ENCODE measurements around the gene GSE1.

Gene GSE1

GRCh38 chr16:85675251-85675874, 62.2 kb downstream of the GSE1 start:
- Histone ChIP-seq H3K4ac (ENCODE audit: low read depth in 1 of 2, low read length in 2 of 2) (no peak overlapping the region), H2BK12ac (ENCODE audit: low read length in 2 of 2) (no peak overlapping the region), H3K4me2 (ENCODE audit: low read length, poor library complexity, severe bottlenecking) (no peak overlapping the region), H3K27ac (ENCODE audit: low read length, poor library complexity, severe bottlenecking) (no peak overlapping the region), H3K36me3 (ENCODE audit: control insufficient read depth in 1 of 2, insufficient read depth in 2 of 2, low read depth in 1 of 2, low read length in 2 of 2) (peaks cover 49 to 92% of the 10 kb centered on the region in 2 experiments), H4K91ac (ENCODE audit: low read length) (no peak overlapping the region), H3K4me3 (ENCODE audit: insufficient read depth in 1 of 2, low read depth in 1 of 2, low read length in 2 of 2) (no peak overlapping the region), H2BK15ac (ENCODE audit: low read depth, poor library complexity, severe bottlenecking) (no peak overlapping the region), H2AFZ (ENCODE audit: low read depth, low read length) (no peak overlapping the region), H3K23ac (ENCODE audit: low read length in 2 of 2) (no peak overlapping the region), H3K9ac (ENCODE audit: low read length) (no peak overlapping the region), H4K8ac (ENCODE audit: low read length) (no peak overlapping the region), H3K79me1 (replicated peaks; ENCODE audit: low read length, poor library complexity, severe bottlenecking) (peaks cover 8% of the 10 kb centered on the region), H3K9me3 (ENCODE audit: control insufficient read depth, low read length) (no peaks in the 10 kb centered on the region), H3K14ac (ENCODE audit: low read length in 2 of 2) (no peak overlapping the region), H2BK120ac (ENCODE audit: low read depth, low read length) (no peak overlapping the region), H2AK5ac (ENCODE audit: low read length, severe bottlenecking) (no peak overlapping the region), H2BK5ac (ENCODE audit: low read depth, low read length, poor library complexity, severe bottlenecking) (no peak overlapping the region), H3K18ac (ENCODE audit: low read depth in 1 of 2, low read length in 2 of 2) (no peak overlapping the region), H3K4me1 (ENCODE audit: control insufficient read depth, insufficient read depth, low read depth, low read length) (peaks cover 3% of the 10 kb centered on the region), H3K27me3 (ENCODE audit: control insufficient read depth in 1 of 2, insufficient read depth in 1 of 2, low read length in 2 of 2) (no peaks in the 10 kb centered on the region)
- 81% methylated on average over 4 of the region's 4 CpGs for WGBS
- peak; percentile 48 for DNase-seq

DNA sequence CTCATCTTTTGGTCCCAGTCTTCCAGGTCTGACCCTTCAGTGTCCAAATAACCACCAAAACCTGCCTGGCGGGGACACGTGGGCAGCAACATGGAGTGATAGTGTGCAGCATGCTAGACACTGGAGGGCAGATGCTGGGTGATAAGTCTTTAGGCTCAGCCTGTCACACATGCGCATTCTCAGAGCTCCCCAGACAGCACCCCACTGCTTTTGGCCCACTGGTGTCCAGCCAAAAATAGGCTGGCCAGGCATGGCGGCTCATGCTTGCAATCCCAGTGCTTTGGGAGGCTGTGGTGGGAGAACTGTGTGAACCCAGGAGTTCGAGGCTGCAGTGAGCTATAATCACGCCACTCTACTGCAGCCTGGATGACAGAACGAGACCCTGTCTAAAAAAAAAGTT, 63.3 kb downstream of the GSE1 start:
- no peak overlapping the region for H3K27ac ChIP-seq (ENCODE audit: low read length, poor library complexity, severe bottlenecking)
- no peak overlapping the region for H2BK15ac ChIP-seq (ENCODE audit: low read depth, poor library complexity, severe bottlenecking)
- no peak for DNase-seq
- H2BK120ac ChIP-seq (ENCODE audit: low read depth, low read length): no peak overlapping the region
- peaks cover 3% of the 10 kb centered on the region for H3K4me1 ChIP-seq (ENCODE audit: control insufficient read depth, insufficient read depth, low read depth, low read length)
- H4K8ac ChIP-seq (ENCODE audit: low read length): no peak overlapping the region
- no peak overlapping the region for H2AK5ac ChIP-seq (ENCODE audit: low read length, severe bottlenecking)
- no peak overlapping the region for H3K4me3 ChIP-seq (ENCODE audit: insufficient read depth in 1 of 2, low read depth in 1 of 2, low read length in 2 of 2)
- H3K36me3 ChIP-seq (ENCODE audit: control insufficient read depth in 1 of 2, insufficient read depth in 2 of 2, low read depth in 1 of 2, low read length in 2 of 2): peaks cover 48 to 94% of the 10 kb centered on the region in 2 experiments
- H3K18ac ChIP-seq (ENCODE audit: low read depth in 1 of 2, low read length in 2 of 2): no peak overlapping the region
- no peak overlapping the region for H3K4ac ChIP-seq (ENCODE audit: low read depth in 1 of 2, low read length in 2 of 2)
- no peak overlapping the region for H4K91ac ChIP-seq (ENCODE audit: low read length)
- no peaks in the 10 kb centered on the region for H3K9me3 ChIP-seq (ENCODE audit: control insufficient read depth, low read length)
- no peak overlapping the region for H2BK5ac ChIP-seq (ENCODE audit: low read depth, low read length, poor library complexity, severe bottlenecking)
- H3K14ac ChIP-seq (ENCODE audit: low read length in 2 of 2): no peak overlapping the region
- 95% methylated on average over 7 of the region's 7 CpGs for WGBS
- H3K79me1 ChIP-seq (replicated peaks; ENCODE audit: low read length, poor library complexity, severe bottlenecking): peaks cover 6% of the 10 kb centered on the region
- H3K23ac ChIP-seq (ENCODE audit: low read length in 2 of 2): no peak overlapping the region
- H3K4me2 ChIP-seq (ENCODE audit: low read length, poor library complexity, severe bottlenecking): no peak overlapping the region
- no peak overlapping the region for H2BK12ac ChIP-seq (ENCODE audit: low read length in 2 of 2)
- no peaks in the 10 kb centered on the region for H3K27me3 ChIP-seq (ENCODE audit: control insufficient read depth in 1 of 2, insufficient read depth in 1 of 2, low read length in 2 of 2)
- no peak overlapping the region for H3K9ac ChIP-seq (ENCODE audit: low read length)
- H2AFZ ChIP-seq (ENCODE audit: low read depth, low read length): no peak overlapping the region

DNA sequence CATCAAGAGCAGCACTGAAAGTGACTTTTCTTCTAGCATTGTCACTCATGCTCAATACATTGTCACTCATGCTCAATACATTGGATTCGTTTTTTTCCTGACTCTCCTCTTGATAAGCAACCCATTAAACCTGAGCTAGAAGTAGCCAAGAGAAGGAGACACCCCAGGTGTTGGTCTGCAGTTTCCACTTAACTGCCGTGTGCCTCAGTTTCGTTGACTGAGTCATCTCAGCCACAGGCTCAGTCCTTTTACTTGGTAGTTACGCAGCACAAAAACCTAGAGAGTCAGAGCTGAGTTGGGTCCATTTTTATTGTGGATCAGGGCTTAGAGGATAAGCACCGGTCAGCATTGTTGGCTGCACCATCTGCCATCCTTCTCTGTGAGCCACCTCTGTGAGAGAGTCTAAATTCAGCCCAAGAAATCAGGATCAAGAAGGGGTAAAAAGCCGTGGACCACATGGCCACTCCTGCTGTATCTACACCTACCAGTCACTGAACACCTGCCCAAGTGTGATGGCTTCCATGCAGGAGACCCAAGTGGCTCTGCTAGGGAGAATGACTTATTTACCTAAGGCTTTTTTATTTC, 64.4 kb downstream of the GSE1 start:
- no peak overlapping the region for H2BK15ac ChIP-seq (ENCODE audit: low read depth, poor library complexity, severe bottlenecking)
- H4K91ac ChIP-seq (ENCODE audit: low read length): no peak overlapping the region
- no peak overlapping the region for H3K9ac ChIP-seq (ENCODE audit: low read length)
- no peak overlapping the region for H3K23ac ChIP-seq (ENCODE audit: low read length in 2 of 2)
- no peaks in the 10 kb centered on the region for H3K9me3 ChIP-seq (ENCODE audit: control insufficient read depth, low read length)
- H3K4me3 ChIP-seq (ENCODE audit: insufficient read depth in 1 of 2, low read depth in 1 of 2, low read length in 2 of 2): no peak overlapping the region
- H3K4ac ChIP-seq (ENCODE audit: low read depth in 1 of 2, low read length in 2 of 2): no peak overlapping the region
- no peak overlapping the region for H2AK5ac ChIP-seq (ENCODE audit: low read length, severe bottlenecking)
- H3K27ac ChIP-seq (ENCODE audit: low read length, poor library complexity, severe bottlenecking): no peak overlapping the region
- H2BK5ac ChIP-seq (ENCODE audit: low read depth, low read length, poor library complexity, severe bottlenecking): no peak overlapping the region
- H3K18ac ChIP-seq (ENCODE audit: low read depth in 1 of 2, low read length in 2 of 2): no peak overlapping the region
- no peak overlapping the region for H2BK120ac ChIP-seq (ENCODE audit: low read depth, low read length)
- DNase-seq: no peak
- H2BK12ac ChIP-seq (ENCODE audit: low read length in 2 of 2): no peak overlapping the region
- peaks cover 6% of the 10 kb centered on the region for H3K79me1 ChIP-seq (replicated peaks; ENCODE audit: low read length, poor library complexity, severe bottlenecking)
- no peak overlapping the region for H3K4me2 ChIP-seq (ENCODE audit: low read length, poor library complexity, severe bottlenecking)
- no peak overlapping the region for H2AFZ ChIP-seq (ENCODE audit: low read depth, low read length)
- no peaks in the 10 kb centered on the region for H3K27me3 ChIP-seq (ENCODE audit: control insufficient read depth in 1 of 2, insufficient read depth in 1 of 2, low read length in 2 of 2)
- peaks cover 3% of the 10 kb centered on the region for H3K4me1 ChIP-seq (ENCODE audit: control insufficient read depth, insufficient read depth, low read depth, low read length)
- 89% methylated on average over 6 of the region's 6 CpGs for WGBS
- peaks cover 38 to 83% of the 10 kb centered on the region in 2 experiments for H3K36me3 ChIP-seq (ENCODE audit: control insufficient read depth in 1 of 2, insufficient read depth in 2 of 2, low read depth in 1 of 2, low read length in 2 of 2)
- H3K14ac ChIP-seq (ENCODE audit: low read length in 2 of 2): no peak overlapping the region
- no peak overlapping the region for H4K8ac ChIP-seq (ENCODE audit: low read length)

GRCh38 chr16:85678016-85678415, 64.9 kb downstream of the GSE1 start:
- H2BK5ac ChIP-seq (ENCODE audit: low read depth, low read length, poor library complexity, severe bottlenecking): no peak overlapping the region
- H3K4ac ChIP-seq (ENCODE audit: low read depth in 1 of 2, low read length in 2 of 2): no peak overlapping the region
- no peak overlapping the region for H3K9ac ChIP-seq (ENCODE audit: low read length)
- H3K18ac ChIP-seq (ENCODE audit: low read depth in 1 of 2, low read length in 2 of 2): no peak overlapping the region
- no peak overlapping the region for H3K14ac ChIP-seq (ENCODE audit: low read length in 2 of 2)
- no peak overlapping the region for H4K91ac ChIP-seq (ENCODE audit: low read length)
- peaks cover 3% of the 10 kb centered on the region for H3K4me1 ChIP-seq (ENCODE audit: control insufficient read depth, insufficient read depth, low read depth, low read length)
- no peak overlapping the region for H3K23ac ChIP-seq (ENCODE audit: low read length in 2 of 2)
- H3K79me1 ChIP-seq (replicated peaks; ENCODE audit: low read length, poor library complexity, severe bottlenecking): peaks cover 9% of the 10 kb centered on the region
- H3K4me3 ChIP-seq (ENCODE audit: insufficient read depth in 1 of 2, low read depth in 1 of 2, low read length in 2 of 2): no peak overlapping the region
- no peak overlapping the region for H2BK12ac ChIP-seq (ENCODE audit: low read length in 2 of 2)
- no peak overlapping the region for H2BK120ac ChIP-seq (ENCODE audit: low read depth, low read length)
- H3K4me2 ChIP-seq (ENCODE audit: low read length, poor library complexity, severe bottlenecking): no peak overlapping the region
- H3K9me3 ChIP-seq (ENCODE audit: control insufficient read depth, low read length): no peaks in the 10 kb centered on the region
- no peak overlapping the region for H2AK5ac ChIP-seq (ENCODE audit: low read length, severe bottlenecking)
- 97% methylated on average over 8 of the region's 8 CpGs for WGBS
- H3K36me3 ChIP-seq (ENCODE audit: control insufficient read depth in 1 of 2, insufficient read depth in 2 of 2, low read depth in 1 of 2, low read length in 2 of 2): peaks cover 40 to 78% of the 10 kb centered on the region in 2 experiments
- H3K27ac ChIP-seq (ENCODE audit: low read length, poor library complexity, severe bottlenecking): no peak overlapping the region
- H2AFZ ChIP-seq (ENCODE audit: low read depth, low read length): no peak overlapping the region
- H3K27me3 ChIP-seq (ENCODE audit: control insufficient read depth in 1 of 2, insufficient read depth in 1 of 2, low read length in 2 of 2): no peaks in the 10 kb centered on the region
- H4K8ac ChIP-seq (ENCODE audit: low read length): no peak overlapping the region
- no peak for DNase-seq
- H2BK15ac ChIP-seq (ENCODE audit: low read depth, poor library complexity, severe bottlenecking): no peak overlapping the region

Data from mesenchymal stem cell (in vitro differentiated cells and primary cell).